DOHH2 (cell line): ENCODE results near the gene DCP1A.
A peak's percentile ranks its signal among the peaks of the same experiment; 100 is the strongest.

Source experiments
- H3F3A ChIP-seq: fragments of 200-600 bp; sonication (generic), shearing (Covaris generic); 2 replicates; pipeline ENCODE4 v1.6.0; 2016; ENCODE audit warnings: antibody characterized with exemption, mild to moderate bottlenecking; ENCODE audit not compliant: control insufficient read depth, insufficient read depth
- H3K27ac ChIP-seq: fragments of 200-600 bp; sonication (generic); 2 replicates; pipeline ENCODE4 v1.5.1; 2014; ENCODE audit warnings: low read depth, mild to moderate bottlenecking, low read length, moderate library complexity
- H3K27me3 ChIP-seq: fragments of 200-600 bp; sonication (generic); 2 replicates; pipeline ENCODE4 v1.6.1; 2014; ENCODE audit warnings: mild to moderate bottlenecking, low read length, mixed read lengths; ENCODE audit not compliant: control insufficient read depth
- H3K36me3 ChIP-seq: fragments of 200-600 bp; sonication (generic); 2 replicates; pipeline ENCODE4 v1.6.1; 2014; ENCODE audit warnings: mild to moderate bottlenecking, low read length, moderate library complexity, mixed read lengths; ENCODE audit not compliant: control insufficient read depth
- H3K4me1 ChIP-seq: fragments of 200-600 bp; sonication (generic); 2 replicates; pipeline ENCODE4 v1.6.1; 2014; ENCODE audit warnings: mild to moderate bottlenecking, low read length, mixed read lengths; ENCODE audit not compliant: control insufficient read depth
- H3K4me2 ChIP-seq: fragments of 200-600 bp; sonication (generic); 2 replicates; pipeline ENCODE4 v1.6.0; 2014; ENCODE audit warnings: mild to moderate bottlenecking, low read length, moderate library complexity
- H3K4me3 ChIP-seq: fragments of 200-600 bp; sonication (generic); 2 replicates; pipeline ENCODE4 v1.5.1; 2014; ENCODE audit warnings: mild to moderate bottlenecking, low read length, mixed read lengths
- H3K79me2 ChIP-seq: fragments of 200-600 bp; sonication (generic); 2 replicates; pipeline ENCODE4 v1.6.1; 2014; ENCODE audit warnings: mild to moderate bottlenecking, low read length, mixed read lengths; ENCODE audit not compliant: control insufficient read depth
- H3K9me2 ChIP-seq: fragments of 200-600 bp; sonication (generic); replicated peaks from 2 replicates; pipeline ENCODE4 v1.6.1; 2014; ENCODE audit warnings: mild to moderate bottlenecking, low read length, mixed read lengths; ENCODE audit not compliant: control insufficient read depth
- H3K9me3 ChIP-seq: fragments of 200-600 bp; sonication (generic); 2 replicates; pipeline ENCODE4 v1.6.1; 2014; ENCODE audit warnings: antibody characterized with exemption, low read length, mixed read lengths; ENCODE audit not compliant: control insufficient read depth, insufficient read depth
- H4K20me1 ChIP-seq: fragments of 200-600 bp; sonication (generic); 2 replicates; pipeline ENCODE4 v1.6.0; 2014; ENCODE audit warnings: low read depth, mild to moderate bottlenecking, antibody characterized with exemption, low read length, moderate library complexity; ENCODE audit not compliant: control insufficient read depth, insufficient read depth
- CTCF ChIP-seq: fragments of 200-600 bp; sonication (generic); IDR thresholded peaks from one replicate; pipeline ENCODE4 v1.5.1; 2014; ENCODE audit warnings: antibody characterized with exemption, mild to moderate bottlenecking, low read depth, low read length; ENCODE audit not compliant: poor library complexity, severe bottlenecking
- EZH2phosphoT487 ChIP-seq: fragments of 200-600 bp; sonication (generic); IDR thresholded peaks from 2 replicates; pipeline ENCODE4 v1.6.1; 2017; ENCODE audit warnings: borderline replicate concordance, mild to moderate bottlenecking, antibody characterized with exemption, low read length, moderate library complexity, mixed read lengths

DCP1A gene

GRCh38 chr3:53257465-53257864 is 89.9 kb downstream of the DCP1A start:
- Histone ChIP-seq H3K27ac (no peak overlapping the region), H3K4me1 (peaks cover 34% of the 10 kb centered on the region)
- TF ChIP-seq CTCF = no peak
- no peak for TF ChIP-seq EZH2phosphoT487

GRCh38 chr3:53256704-53257055 is 90.7 kb downstream of the DCP1A start:
- Histone ChIP-seq H3K27ac (no peak overlapping the region), H3K36me3 (peaks cover 39% of the 10 kb centered on the region), H3K4me3 (no peak overlapping the region), H3K9me2 (no peaks in the 10 kb centered on the region), H3K79me2 (peaks cover 45% of the 10 kb centered on the region), H3F3A (peaks cover 11% of the 10 kb centered on the region), H3K27me3 (no peaks in the 10 kb centered on the region), H3K4me2 (no peak overlapping the region), H4K20me1 (peaks cover 26% of the 10 kb centered on the region), H3K9me3 (no peaks in the 10 kb centered on the region), H3K4me1 (peaks cover 35% of the 10 kb centered on the region)
- no peak for TF ChIP-seq CTCF
- TF ChIP-seq EZH2phosphoT487 = no peak

More at GRCh38 chr3:53257465-53257864, 89.9 kb downstream of the DCP1A start:
- Histone ChIP-seq H3K9me3 (no peaks in the 10 kb centered on the region), H3K36me3 (peaks cover 32% of the 10 kb centered on the region), H3K9me2 (no peaks in the 10 kb centered on the region), H3F3A (peaks cover 8% of the 10 kb centered on the region), H3K4me2 (no peak overlapping the region), H4K20me1 (peaks cover 22% of the 10 kb centered on the region), H3K79me2 (peaks cover 37% of the 10 kb centered on the region), H3K4me3 (no peak overlapping the region), H3K27me3 (no peaks in the 10 kb centered on the region)

GRCh38 chr3:53255775-53256703 is 91.3 kb downstream of the DCP1A start, which contains the start of gene TKT:
TSS of gene TKT (minus strand) at chr3:53256022. CDS start at chr3:53255942, 80 bp downstream.
- H3K79me2 ChIP-seq = peaks cover 51% of the 10 kb centered on the region

More at GRCh38 chr3:53255775-53256703, 91.3 kb downstream of the DCP1A start, which contains the start of gene TKT:
- H3K9me2 ChIP-seq = no peaks in the 10 kb centered on the region
- H3K4me2 ChIP-seq = peak within 1 kb of the TSS; percentile 96
- peaks cover 33% of the 10 kb centered on the region for H4K20me1 ChIP-seq
- peak within 1 kb of the TSS; percentile 92 for H3K27ac ChIP-seq
- H3K36me3 ChIP-seq = peaks cover 45% of the 10 kb centered on the region
- TF ChIP-seq CTCF (no peak), EZH2phosphoT487 (no peak)
- peaks cover 39% of the 10 kb centered on the region for H3K4me1 ChIP-seq
- no peaks in the 10 kb centered on the region for H3K27me3 ChIP-seq
- peak within 1 kb of the TSS; percentile 93 for H3K4me3 ChIP-seq
- H3K9me3 ChIP-seq = no peaks in the 10 kb centered on the region
- peaks cover 11% of the 10 kb centered on the region for H3F3A ChIP-seq
